Liver (tissue), 9 donors: ENCODE results near the gene RTL10. TPM values are rescaled to one million over a fixed set of nuclear protein-coding genes. Genes with fewer than 3 reads are reported as not detected.

Experiments
- DNase-seq: peaks from one replicate; pipeline ENCODE4 v3.0.0-alpha.2; 2017; ENCODE audit warnings: low spot score
- H3K27ac ChIP-seq, 2 donors: one replicate each; pipeline ENCODE4 v1.7.0; 2013; ENCODE audit warnings: inconsistent platforms in 2 of 2, low read length in 2 of 2, control low read depth in 1 of 2, low read depth in 1 of 2, mild to moderate bottlenecking in 1 of 2
- H3K27me3 ChIP-seq, 4 donors: one replicate each; pipeline versions ENCODE4 v1.6.1 to v1.7.0; 2013; ENCODE audit warnings: low read length in 3 of 4, inconsistent platforms in 1 of 4, mild to moderate bottlenecking in 1 of 4, moderate library complexity in 1 of 4; ENCODE audit not compliant: control insufficient read depth in 4 of 4, insufficient read depth in 4 of 4
- H3K36me3 ChIP-seq, 4 donors: one replicate each; pipeline versions ENCODE4 v1.6.1 to v1.7.0; 2013; ENCODE audit warnings: low read length in 3 of 4, mild to moderate bottlenecking in 3 of 4, low read depth in 1 of 4, moderate library complexity in 1 of 4; ENCODE audit not compliant: control insufficient read depth in 4 of 4, insufficient read depth in 3 of 4
- H3K4me1 ChIP-seq, 4 donors: one replicate each; pipeline versions ENCODE4 v1.6.1 to v1.7.0; 2013; ENCODE audit warnings: low read length in 3 of 4, mild to moderate bottlenecking in 3 of 4, moderate library complexity in 1 of 4; ENCODE audit not compliant: control insufficient read depth in 4 of 4, insufficient read depth in 4 of 4
- H3K4me3 ChIP-seq, 3 donors: one replicate each; pipeline versions ENCODE4 v1.6.1 to v1.7.0; 2013; ENCODE audit warnings: low read length in 3 of 3, control low read depth in 1 of 3, low read depth in 1 of 3, mild to moderate bottlenecking in 1 of 3
- H3K9ac ChIP-seq, 2 donors: one replicate each; pipeline ENCODE4 v1.7.0; 2013; ENCODE audit warnings: low read length in 2 of 2, mild to moderate bottlenecking in 2 of 2, moderate library complexity in 2 of 2, control low read depth in 1 of 2, low read depth in 1 of 2
- H3K9me3 ChIP-seq, 4 donors: one replicate each; pipeline versions ENCODE4 v1.6.1 to v1.7.0; 2013; ENCODE audit warnings: low read length in 3 of 4; ENCODE audit not compliant: control insufficient read depth in 4 of 4
- CTCF ChIP-seq: fragments of 150-350 bp; IDR thresholded peaks from 2 replicates; pipeline ENCODE4 v1.5.1; 2017; ENCODE audit warnings: improper control_type of control experiment, low read depth, low read length; ENCODE audit not compliant: missing input control
- EGR1 ChIP-seq, 2 donors: IDR thresholded peaks; 2 replicates each; pipeline ENCODE4 v1.6.1; 2016 to 2018; ENCODE audit warnings: antibody characterized with exemption in 2 of 2, low read depth in 2 of 2
- FOXA1 ChIP-seq: IDR thresholded peaks from 2 replicates; pipeline ENCODE4 v1.6.1; 2016; ENCODE audit warnings: antibody characterized with exemption
- FOXA2 ChIP-seq: IDR thresholded peaks from 2 replicates; pipeline ENCODE4 v1.6.1; 2016; ENCODE audit warnings: antibody characterized with exemption
- GABPA ChIP-seq, 2 donors: IDR thresholded peaks in 1 of 2; conservative IDR thresholded peaks in 1 of 2; 2 replicates each; pipeline ENCODE4 v1.6.1; 2016; ENCODE audit warnings: antibody characterized with exemption in 2 of 2, mild to moderate bottlenecking in 1 of 2, moderate library complexity in 1 of 2
- HNF4A ChIP-seq, 2 donors: conservative IDR thresholded peaks; 2 replicates each; pipeline ENCODE4 v1.6.1; 2016; ENCODE audit warnings: antibody characterized with exemption in 2 of 2, mild to moderate bottlenecking in 2 of 2
- HNF4G ChIP-seq: IDR thresholded peaks from 2 replicates; pipeline ENCODE4 v1.6.1; 2016; ENCODE audit warnings: antibody characterized with exemption
- MAX ChIP-seq: IDR thresholded peaks from 2 replicates; pipeline ENCODE4 v1.6.1; 2016; ENCODE audit warnings: antibody characterized with exemption
- REST ChIP-seq: IDR thresholded peaks from 2 replicates; pipeline ENCODE4 v1.6.1; 2016; ENCODE audit warnings: antibody characterized with exemption, mild to moderate bottlenecking
- SP1 ChIP-seq: IDR thresholded peaks from 2 replicates; pipeline ENCODE4 v1.6.1; 2018; ENCODE audit warnings: antibody characterized with exemption, mild to moderate bottlenecking
- TAF1 ChIP-seq: conservative IDR thresholded peaks from 2 replicates; pipeline ENCODE4 v1.6.1; 2016; ENCODE audit warnings: antibody characterized with exemption, mild to moderate bottlenecking
- YY1 ChIP-seq: IDR thresholded peaks from 2 replicates; pipeline ENCODE4 v1.6.1; 2016; ENCODE audit warnings: antibody characterized with exemption, mild to moderate bottlenecking
- ZBTB33 ChIP-seq: IDR thresholded peaks from 2 replicates; pipeline ENCODE4 v1.6.1; 2016; ENCODE audit warnings: antibody characterized with exemption
- WGBS: extraction: QIAGEN DNeasy Blood & Tissue Kit; methylation state at CpG from one replicate; pipeline ENCODE4 v1.1.7; 2013; 5-methylcytosine and 5-hydroxymethylcytosine counted together
- polyA plus RNA-seq, 2 donors: library from polyadenylated mRNA; stranded (reverse) in 1 of 2; unstranded in 1 of 2; fragments of 200-250 nt in 1 of 2; fragments of >200 nt in 1 of 2; fragmentation: Nextera tagmentation in 1 of 2; extraction: Ambion mirVana in 1 of 2; gene quantifications; one replicate each; pipeline versions ENCODE4 v1.2.1 to v1.2.3, GENCODE V29; 2013 to 2015
- total RNA-seq, 2 donors: library from RNA; depleted of rRNA; stranded (reverse); fragments of >200 nt; gene quantifications; one replicate each; pipeline ENCODE4 v1.2.3, GENCODE V29; 2014
- donor health status: healthy.
- donor health status: healthy.
- donor health status: healthy.
- donor health status: healthy.
- donor health status: healthy.

The RTL10 gene
- total and polyA plus RNA-seq, 4 donors: 4.2 to 8.3 (median 7.4) TPM

GRCh38 chr22:19891317-19892256, 36.9 kb upstream of the RTL10 start:
- peaks cover 2 to 36% (median 10%) of the 10 kb centered on the region in 4 donors for H3K36me3 ChIP-seq
- no peak overlapping the region for H3K27ac ChIP-seq
- no peak for TF ChIP-seq EGR1 (IDR thresholded peaks at IDR 0.05; ENCODE audit: low read depth in 2 of 2)
- H3K4me3 ChIP-seq: no peak overlapping the region
- H3K9ac ChIP-seq: no peak overlapping the region
- H3K9me3 ChIP-seq: no peaks in the 10 kb centered on the region
- 61% methylated on average over 32 of the region's 32 CpGs for WGBS
- peaks cover 0 to 3% (median 0%) of the 10 kb centered on the region in 4 donors for H3K4me1 ChIP-seq
- DNase-seq: no peak
- no peaks in the 10 kb centered on the region for H3K27me3 ChIP-seq

GRCh38 chr22:19890502-19891316, 36.0 kb upstream of the RTL10 start:
- WGBS: 88% methylated on average over 20 of the region's 20 CpGs
- H3K4me3 ChIP-seq: no peak overlapping the region
- H3K9ac ChIP-seq: no peak overlapping the region
- H3K27ac ChIP-seq: no peak overlapping the region
- no peaks in the 10 kb centered on the region for H3K27me3 ChIP-seq
- TF ChIP-seq HNF4G (no peak), CTCF (no peak), TAF1 (no peak), MAX (no peak), FOXA2 (no peak), YY1 (no peak), HNF4A (conservative IDR thresholded peaks at IDR 0.05) (no peak), EGR1 (IDR thresholded peaks at IDR 0.05; ENCODE audit: low read depth in 2 of 2) (no peak), REST (no peak), GABPA (IDR thresholded peaks at IDR 0.05 in 1 of 2, conservative IDR thresholded peaks at IDR 0.05 in 1 of 2) (no peak), ZBTB33 (no peak), SP1 (no peak), FOXA1 (no peak)
- H3K9me3 ChIP-seq: no peaks in the 10 kb centered on the region
- no peak for DNase-seq
- H3K36me3 ChIP-seq: peaks cover 2 to 36% (median 10%) of the 10 kb centered on the region in 4 donors
- H3K4me1 ChIP-seq: peaks cover 0 to 3% (median 0%) of the 10 kb centered on the region in 4 donors
